GM12892 (cell line): Measurements from ENCODE around the gene FGF2.

Experiments
- POLR2A ChIP-seq: IDR thresholded peaks from 2 replicates; pipeline ENCODE4 v1.6.1; 2011; ENCODE audit warnings: low read depth, low read length, control low read depth
- POLR2AphosphoS5 ChIP-seq: IDR thresholded peaks from 2 replicates; pipeline ENCODE4 v1.6.1; 2011; ENCODE audit warnings: low read depth, low read length, control low read depth
- TAF1 ChIP-seq: IDR thresholded peaks from 2 replicates; pipeline ENCODE4 v1.6.1; 2011; ENCODE audit warnings: low read depth, mild to moderate bottlenecking, control low read depth, low read length, borderline replicate concordance

- no peak for TF ChIP-seq TAF1
- TF ChIP-seq POLR2A = no peak
- TF ChIP-seq POLR2AphosphoS5 = no peak
These were observed 74.8 kb downstream of the FGF2 start for GRCh38 chr4:122901247-122902010.
